ENCODE measurements around the gene CYGB.

Gene CYGB

DNA sequence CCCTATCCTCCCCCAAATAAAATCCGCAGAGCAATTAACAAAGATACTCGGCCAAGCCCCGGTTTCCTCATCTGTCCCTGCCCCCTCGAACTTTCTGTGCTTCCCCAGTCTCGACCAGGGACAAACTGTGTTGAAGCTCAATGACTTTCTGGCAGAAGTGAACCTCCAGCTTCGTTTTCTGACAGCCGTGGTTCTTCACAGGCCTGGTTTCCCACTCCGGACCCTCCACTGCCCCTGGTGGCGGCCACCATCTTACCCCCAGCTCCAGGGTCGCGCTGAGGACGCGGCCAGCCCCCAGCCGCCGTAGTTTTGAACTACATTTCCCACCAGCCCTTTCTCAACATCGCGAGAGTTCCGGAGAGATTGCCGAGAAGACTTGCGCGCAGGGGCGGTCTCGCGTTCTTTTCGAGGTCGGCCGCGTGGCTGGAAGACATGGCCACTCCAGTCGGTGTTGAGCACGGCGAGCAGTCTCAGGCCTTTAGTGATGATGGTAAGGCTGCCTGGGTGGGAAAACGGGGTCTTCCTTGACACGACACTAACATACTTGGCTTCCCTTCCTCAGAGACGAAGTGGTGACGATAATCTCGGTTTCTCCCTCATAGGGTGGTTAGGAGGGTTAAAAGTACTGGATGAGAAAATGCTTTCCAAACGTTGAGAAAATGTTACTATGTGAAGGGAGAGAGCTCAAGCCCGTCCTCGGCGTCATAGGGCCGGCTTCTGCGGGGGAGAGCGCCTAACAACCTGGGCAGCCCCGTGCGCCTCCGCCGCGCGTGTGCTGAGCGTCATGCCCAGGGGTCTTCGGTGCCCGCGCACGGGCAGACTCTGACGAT is 20.1 kb upstream of the CYGB start:
- H3K9me3 ChIP-seq (ENCODE audit: severe bottlenecking) = no peaks in the 10 kb centered on the region
- TF ChIP-seq CTCF (IDR thresholded peaks at IDR 0.05; ENCODE audit: poor library complexity, severe bottlenecking) = no peak
- peak overlapping the region; percentile 67 for H3K4me3 ChIP-seq (ENCODE audit: severe bottlenecking)
- H3K36me3 ChIP-seq (ENCODE audit: low read depth) = peaks cover 47% of the 10 kb centered on the region
- H3K4me1 ChIP-seq (ENCODE audit: insufficient read depth, poor library complexity, severe bottlenecking) = peaks cover 49% of the 10 kb centered on the region
- ATAC-seq (ENCODE audit: low read depth) (peak; percentile 78), DNase-seq (ENCODE audit: low spot score) (peak; percentile 96)
- peak overlapping the region; percentile 82 for H3K27ac ChIP-seq (ENCODE audit: poor library complexity, severe bottlenecking)
- no peaks in the 10 kb centered on the region for H3K27me3 ChIP-seq (ENCODE audit: insufficient read depth, poor library complexity, severe bottlenecking)

GRCh38 chr17:76556765-76557367 is 19.4 kb upstream of the CYGB start:
- TF ChIP-seq CTCF (IDR thresholded peaks at IDR 0.05; ENCODE audit: poor library complexity, severe bottlenecking) = no peak

DNA sequence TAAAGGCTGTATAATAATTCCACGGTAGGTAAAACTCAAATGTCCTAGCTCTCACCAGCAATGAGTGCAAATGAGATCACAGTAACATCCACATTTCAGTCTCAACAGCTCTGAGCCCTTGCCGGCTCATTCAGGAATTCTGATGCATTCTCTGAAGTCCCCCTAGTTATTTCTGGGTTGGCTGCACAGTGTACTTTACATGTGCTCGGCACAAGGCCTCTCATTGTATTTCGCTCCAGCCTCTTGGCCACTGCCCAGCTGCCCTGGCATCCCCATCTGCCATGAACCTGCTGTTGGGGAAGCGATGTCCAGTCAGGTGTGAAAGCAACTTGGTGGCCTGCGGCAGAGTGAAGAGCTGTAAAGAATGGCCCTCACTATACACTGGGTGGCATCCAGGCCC is 16.6 kb upstream of the CYGB start:
- Histone ChIP-seq H3K27ac (ENCODE audit: poor library complexity, severe bottlenecking) (no peak overlapping the region), H3K27me3 (ENCODE audit: insufficient read depth, poor library complexity, severe bottlenecking) (no peaks in the 10 kb centered on the region), H3K4me1 (ENCODE audit: insufficient read depth, poor library complexity, severe bottlenecking) (peaks cover 39% of the 10 kb centered on the region), H3K9me3 (ENCODE audit: severe bottlenecking) (no peaks in the 10 kb centered on the region), H3K36me3 (ENCODE audit: low read depth) (peaks cover 13% of the 10 kb centered on the region), H3K4me3 (ENCODE audit: severe bottlenecking) (no peak overlapping the region)
- DNase-seq (ENCODE audit: low spot score) (no peak), ATAC-seq (ENCODE audit: low read depth) (no peak)
- TF ChIP-seq CTCF (IDR thresholded peaks at IDR 0.05; ENCODE audit: poor library complexity, severe bottlenecking) = no peak

More at GRCh38 chr17:76556765-76557367, 19.4 kb upstream of the CYGB start:
- Histone ChIP-seq H3K4me3 (ENCODE audit: severe bottlenecking) (peak overlapping the region; percentile 67), H3K27ac (ENCODE audit: poor library complexity, severe bottlenecking) (peak overlapping the region; percentile 82), H3K4me1 (ENCODE audit: insufficient read depth, poor library complexity, severe bottlenecking) (peaks cover 44% of the 10 kb centered on the region), H3K36me3 (ENCODE audit: low read depth) (peaks cover 40% of the 10 kb centered on the region), H3K27me3 (ENCODE audit: insufficient read depth, poor library complexity, severe bottlenecking) (no peaks in the 10 kb centered on the region), H3K9me3 (ENCODE audit: severe bottlenecking) (no peaks in the 10 kb centered on the region)
- ATAC-seq (ENCODE audit: low read depth) (peak; percentile 34), DNase-seq (ENCODE audit: low spot score) (no peak)

DNA sequence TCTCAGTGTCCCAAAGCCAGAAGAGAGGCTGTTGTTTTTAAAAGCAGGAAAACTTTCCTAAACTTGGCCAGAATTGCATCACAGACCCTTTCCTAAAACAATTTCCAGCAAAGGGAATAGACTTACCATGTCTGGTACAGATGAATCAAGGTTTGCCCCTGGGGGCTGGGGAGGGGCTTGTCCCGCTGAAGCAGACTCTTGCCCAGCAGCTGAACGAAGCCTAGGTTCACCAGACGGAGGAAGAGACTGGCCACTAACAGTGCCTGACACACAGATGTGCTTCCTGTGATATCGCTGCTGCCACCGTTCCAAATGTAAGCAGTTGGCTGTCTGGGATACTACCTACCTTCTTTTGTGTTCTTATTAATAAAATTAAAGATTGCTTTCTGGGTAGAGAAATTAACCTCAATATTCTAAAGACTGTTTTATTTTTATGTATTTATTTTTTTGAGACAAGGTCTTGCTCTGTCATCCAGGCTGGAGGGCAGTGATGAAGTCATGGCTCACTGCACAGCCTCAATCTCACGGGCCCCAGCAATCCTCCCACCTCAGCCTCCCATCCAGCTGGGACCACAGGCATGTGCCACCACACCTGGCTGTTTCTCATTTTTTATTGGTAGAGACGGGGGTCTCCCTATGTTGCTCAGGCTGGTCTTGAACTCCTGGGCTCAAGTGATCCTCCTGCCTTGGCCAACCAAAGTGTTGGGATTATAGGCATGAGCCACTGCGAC is 15.8 kb upstream of the CYGB start:
- H3K27me3 ChIP-seq (ENCODE audit: insufficient read depth, poor library complexity, severe bottlenecking) = no peaks in the 10 kb centered on the region
- no peak for ATAC-seq (ENCODE audit: low read depth)
- no peaks in the 10 kb centered on the region for H3K9me3 ChIP-seq (ENCODE audit: severe bottlenecking)
- no peak overlapping the region for H3K4me3 ChIP-seq (ENCODE audit: severe bottlenecking)
- no peak for DNase-seq (ENCODE audit: low spot score)
- H3K27ac ChIP-seq (ENCODE audit: poor library complexity, severe bottlenecking) = no peak overlapping the region
- no peak for TF ChIP-seq CTCF (IDR thresholded peaks at IDR 0.05; ENCODE audit: poor library complexity, severe bottlenecking)
- peaks cover 5% of the 10 kb centered on the region for H3K36me3 ChIP-seq (ENCODE audit: low read depth)
- peaks cover 33% of the 10 kb centered on the region for H3K4me1 ChIP-seq (ENCODE audit: insufficient read depth, poor library complexity, severe bottlenecking)

All from RWPE2 (cell line).